ENCODE data around the gene SYNE1.
"Not testable (repeated sequence)": the region's sequence is repeated elsewhere in the genome, so short reads cannot be mapped to it uniquely, and the experiment has no call there.

SYNE1 gene

DNA sequence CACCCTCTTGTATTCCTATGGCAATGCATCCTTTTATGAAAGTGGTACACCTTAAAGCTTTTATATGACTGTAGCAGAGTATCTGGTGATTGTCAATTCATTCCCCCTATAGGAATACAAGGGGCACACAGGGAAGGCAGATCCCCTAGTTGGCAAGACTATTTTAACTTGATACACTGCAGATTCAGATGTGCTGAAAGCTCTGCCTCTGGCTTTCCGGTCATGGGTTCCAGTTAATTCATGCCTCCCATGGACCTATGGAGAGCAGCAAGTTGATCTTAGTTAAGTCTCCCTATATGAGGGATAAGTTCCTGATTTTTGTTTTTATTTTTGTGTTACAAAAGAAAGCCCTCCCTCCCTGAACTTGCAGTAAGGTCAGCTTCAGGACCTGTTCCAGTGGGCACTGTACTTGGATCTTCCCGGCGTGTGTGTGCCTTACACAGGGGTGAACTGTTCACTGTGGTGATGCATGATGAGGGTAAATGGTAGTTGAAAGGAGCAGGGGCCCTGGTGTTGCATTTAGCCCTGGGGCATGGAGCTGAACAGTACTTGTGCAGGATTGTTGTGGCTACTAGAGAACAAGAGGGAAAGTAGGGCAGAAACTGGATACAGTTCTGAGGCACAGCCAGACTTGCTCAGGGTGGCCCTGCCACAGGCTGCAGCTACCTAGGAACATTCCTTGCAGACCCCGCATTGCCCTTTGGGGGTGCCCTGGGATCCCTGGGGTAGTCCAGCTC lies 537.5 kb downstream of the SYNE1 start:
- no peak for DNase-seq (ENCODE audit: low read depth in 2 of 2)

DNA sequence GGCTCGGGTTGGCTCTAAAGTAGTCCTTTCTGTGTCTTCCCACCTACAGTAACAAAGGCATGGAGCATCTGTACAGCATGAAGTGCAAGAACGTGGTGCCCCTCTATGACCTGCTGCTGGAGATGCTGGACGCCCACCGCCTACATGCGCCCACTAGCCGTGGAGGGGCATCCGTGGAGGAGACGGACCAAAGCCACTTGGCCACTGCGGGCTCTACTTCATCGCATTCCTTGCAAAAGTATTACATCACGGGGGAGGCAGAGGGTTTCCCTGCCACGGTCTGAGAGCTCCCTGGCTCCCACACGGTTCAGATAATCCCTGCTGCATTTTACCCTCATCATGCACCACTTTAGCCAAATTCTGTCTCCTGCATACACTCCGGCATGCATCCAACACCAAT lies 538.5 kb downstream of the SYNE1 start:
- DNase-seq (ENCODE audit: low read depth in 2 of 2), result no peak

GRCh38 chr6:152096863-152097496 lies 540.2 kb downstream of the SYNE1 start:
- no peak for DNase-seq (ENCODE audit: low read depth in 2 of 2)

- peak; percentile 2 to 11 for DNase-seq (ENCODE audit: low read depth in 2 of 2)
Observed at GRCh38 chr6:152094992-152095592, 542.1 kb downstream of the SYNE1 start.

DNA sequence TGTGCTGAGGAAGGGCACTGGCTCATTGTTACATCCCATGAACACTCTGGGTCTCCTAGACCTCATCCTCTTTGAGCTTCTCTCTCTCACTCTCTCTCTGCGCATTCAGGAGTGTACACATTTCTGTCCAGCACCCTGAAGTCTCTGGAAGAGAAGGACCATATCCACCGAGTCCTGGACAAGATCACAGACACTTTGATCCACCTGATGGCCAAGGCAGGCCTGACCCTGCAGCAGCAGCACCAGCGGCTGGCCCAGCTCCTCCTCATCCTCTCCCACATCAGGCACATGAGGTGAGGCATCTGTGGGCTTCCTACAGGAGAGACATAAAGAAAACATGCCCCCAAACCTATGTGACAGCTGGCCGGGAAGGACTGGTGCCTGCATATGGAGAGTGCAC lies 542.9 kb downstream of the SYNE1 start:
- no peak for DNase-seq (ENCODE audit: low read depth in 2 of 2)

DNA sequence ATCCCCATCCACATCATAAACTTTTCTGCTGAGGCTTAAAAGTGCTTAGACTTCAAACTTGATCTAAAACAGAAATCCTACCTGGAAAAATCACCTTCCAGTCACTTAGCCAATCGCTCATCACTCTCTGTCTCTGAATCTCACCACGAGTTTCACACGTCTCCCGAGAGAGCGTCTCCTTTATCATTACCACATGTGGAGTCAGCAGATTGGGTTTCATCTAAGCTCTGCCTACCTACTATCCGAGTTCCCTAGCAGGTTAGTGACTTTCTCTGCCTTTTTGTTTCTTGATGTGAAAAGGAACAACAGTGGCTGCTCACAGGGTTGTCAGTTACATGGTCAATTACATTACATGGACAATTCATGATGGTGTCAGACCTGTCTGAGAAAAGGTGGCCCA lies 543.5 kb downstream of the SYNE1 start:
- DNase-seq (ENCODE audit: low read depth in 2 of 2), result no peak

- no peak for DNase-seq (ENCODE audit: low read depth in 2 of 2)
Observed at GRCh38 chr6:152091851-152092341, 545.3 kb downstream of the SYNE1 start.

DNA sequence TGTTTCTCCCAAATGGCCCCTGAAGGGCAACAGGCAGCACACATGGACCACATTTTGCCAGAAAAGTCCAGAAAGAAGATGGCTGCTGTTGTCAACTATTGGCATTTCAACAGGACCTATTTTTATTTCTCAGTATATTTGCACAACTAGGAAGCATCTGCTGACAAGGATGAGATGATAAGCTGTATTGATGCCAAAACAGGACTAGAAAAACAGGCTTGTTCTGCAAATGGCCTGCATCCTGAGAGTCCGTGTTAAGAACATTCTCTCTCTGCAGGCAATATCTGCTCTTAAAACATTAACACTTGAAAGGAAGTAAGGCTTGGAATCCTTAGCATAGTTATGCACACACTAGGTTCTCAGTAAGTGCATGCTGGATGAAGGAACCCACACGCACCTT lies 546.0 kb downstream of the SYNE1 start:
- DNase-seq (ENCODE audit: low read depth in 2 of 2), result no peak

DNA sequence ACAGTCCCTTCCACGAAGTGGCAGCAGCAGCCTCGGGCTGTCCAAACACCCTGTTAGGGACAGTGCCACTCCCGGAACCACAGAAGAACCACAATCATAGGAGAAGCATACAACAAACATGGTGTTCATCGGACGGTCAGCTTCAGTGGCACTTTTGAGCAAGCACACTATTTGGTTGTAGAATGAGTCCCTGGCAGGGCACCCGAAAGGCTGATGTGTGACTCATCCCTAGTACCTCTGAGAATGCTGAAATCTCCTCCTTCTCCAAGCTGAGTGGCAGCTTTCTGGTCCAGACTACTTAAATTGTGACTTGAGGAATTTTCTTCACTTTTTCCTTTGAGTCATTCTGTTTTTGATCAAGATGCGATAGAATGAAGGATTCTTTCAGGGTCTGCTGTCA lies 547.2 kb downstream of the SYNE1 start:
- no peak for DNase-seq (ENCODE audit: low read depth in 2 of 2)

GRCh38 chr6:152087701-152088100 lies 549.5 kb downstream of the SYNE1 start:
- DNase-seq (ENCODE audit: low read depth in 2 of 2), result no peak

GRCh38 chr6:152087096-152087495 lies 550.1 kb downstream of the SYNE1 start:
- no peak for DNase-seq (ENCODE audit: low read depth in 2 of 2)

DNA sequence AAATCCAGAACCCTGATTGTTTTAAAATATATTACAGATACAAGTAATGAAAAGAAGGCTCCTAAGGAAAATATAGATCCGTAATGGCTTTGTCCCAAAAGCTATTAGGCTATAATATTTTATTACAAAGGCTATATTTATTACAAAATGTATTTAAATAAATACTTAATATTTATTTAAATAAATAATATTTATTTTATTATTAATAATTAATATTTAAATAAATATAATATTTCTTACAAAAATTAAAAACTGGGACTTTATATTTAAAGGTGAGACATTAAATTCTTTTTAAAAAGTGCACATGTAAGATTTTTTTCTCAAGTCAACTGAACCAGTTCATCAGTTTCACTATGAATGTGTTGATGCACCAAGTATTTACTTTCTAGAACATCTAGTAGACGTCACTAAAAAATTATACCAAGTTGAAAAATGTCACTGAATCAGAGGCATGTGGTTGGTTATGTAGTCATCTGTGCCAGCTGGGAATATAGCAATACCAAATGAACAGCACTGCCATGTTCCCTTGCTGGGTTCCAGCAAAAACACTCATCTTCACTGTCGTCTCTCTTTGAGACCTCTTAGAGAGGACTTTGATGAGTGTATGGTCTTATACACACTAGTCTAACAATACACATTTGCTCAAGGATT lies 550.8 kb downstream of the SYNE1 start:
- DNase-seq (ENCODE audit: low read depth in 2 of 2), result no peak

- DNase-seq (ENCODE audit: low read depth in 2 of 2), result no peak
Observed at GRCh38 chr6:152085451-152085921, 551.7 kb downstream of the SYNE1 start.

DNA sequence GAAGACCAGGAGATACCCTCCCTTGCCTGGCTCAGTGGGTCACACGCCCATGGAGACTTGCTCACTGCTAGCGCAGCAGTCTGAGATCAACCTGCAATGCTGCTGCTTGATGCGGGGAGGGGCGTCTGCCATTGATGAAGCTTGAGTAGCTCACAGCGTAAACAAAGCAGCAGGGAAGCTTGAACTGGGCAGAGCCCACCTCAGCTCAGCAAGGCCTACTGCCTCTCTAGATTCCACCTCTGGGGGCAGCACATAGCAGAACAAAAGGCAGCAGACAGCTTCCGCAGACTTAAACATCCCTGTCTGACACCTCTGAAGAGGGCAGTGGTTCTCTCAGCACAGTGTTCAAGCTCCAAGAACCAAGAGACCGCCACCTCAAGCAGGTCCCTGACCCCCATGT lies 558.4 kb downstream of the SYNE1 start:
- DNase-seq (ENCODE audit: low read depth in 2 of 2), result no peak

DNA sequence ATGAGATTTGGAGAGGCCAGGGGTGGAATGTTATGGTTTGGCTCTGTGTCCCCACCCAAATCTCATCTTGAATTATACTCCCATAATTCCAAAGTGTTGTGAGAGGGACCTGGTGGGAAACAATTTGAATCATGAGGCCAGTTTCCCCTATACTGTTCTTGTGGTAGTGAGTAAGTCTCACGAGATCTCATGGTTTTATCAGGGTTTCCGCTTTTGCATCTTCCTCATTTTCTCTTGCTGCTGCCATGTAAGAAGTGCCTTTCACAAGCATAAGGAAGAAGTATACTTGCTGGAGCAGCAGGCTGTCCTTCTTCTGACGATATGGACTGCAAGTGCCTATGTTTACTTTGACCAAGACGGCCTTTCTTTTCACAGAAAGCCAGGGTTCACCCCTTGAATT lies 559.2 kb downstream of the SYNE1 start:
- no peak for DNase-seq (ENCODE audit: low read depth in 2 of 2)

DNA sequence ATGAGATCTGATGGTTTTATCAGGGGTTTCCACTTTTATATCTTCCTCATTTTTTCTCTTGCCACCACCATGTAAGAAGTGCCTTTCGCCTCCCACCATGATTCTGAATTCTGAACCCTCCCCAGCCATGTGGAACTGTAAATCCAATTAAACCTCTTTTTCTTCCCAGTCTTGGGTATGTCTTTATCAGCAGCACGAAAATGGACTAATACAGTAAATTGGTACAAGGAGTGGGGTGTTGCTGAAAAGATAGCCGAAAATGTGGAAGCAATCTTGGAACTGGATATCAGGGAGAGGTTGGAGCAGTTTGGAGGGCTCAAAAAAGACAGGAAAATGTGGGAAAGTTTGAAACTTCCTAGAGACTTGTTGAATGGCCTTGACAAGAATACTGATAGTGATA lies 560.9 kb downstream of the SYNE1 start:
- not testable (repeated sequence) for DNase-seq (ENCODE audit: low read depth in 2 of 2)

GRCh38 chr6:152071843-152072242 lies 565.3 kb downstream of the SYNE1 start:
- no peak for DNase-seq (ENCODE audit: low read depth in 2 of 2)
